Spleen (tissue), 7 donors: ENCODE data around the gene BHMT.

ENCODE experiments used
- POLR2A ChIP-seq, 3 donors: fragments of 450-650 bp; IDR thresholded peaks; one replicate each; pipeline ENCODE4 v1.5.1; 2017; ENCODE audit warnings: antibody characterized with exemption in 3 of 3, mild to moderate bottlenecking in 1 of 3
- TF ChIP-seq, protein P1 (sequence below), 11 experiments: fragments of 200-600 bp in 7 of 11; fragments of 450-650 bp in 4 of 11; sonication (generic) in 4 of 11; IDR thresholded peaks in 8 of 11; conservative IDR thresholded peaks in 3 of 11; 1 replicate in 7 of 11; 2 replicates in 4 of 11; pipeline versions ENCODE4 v1.4.0 to v1.8.0; 2016 to 2021; ENCODE audit warnings: antibody characterized with exemption in 11 of 11, inconsistent platforms in 4 of 11, mild to moderate bottlenecking in 1 of 11
- donor health status: DM: no; HTN: no; CAD: no; lungs with moderate emphysema.
- donor health status: DM: no; HTN: no; CAD: no.
- donor health status: DM: no; HTN: no; CAD: no.

DNA sequence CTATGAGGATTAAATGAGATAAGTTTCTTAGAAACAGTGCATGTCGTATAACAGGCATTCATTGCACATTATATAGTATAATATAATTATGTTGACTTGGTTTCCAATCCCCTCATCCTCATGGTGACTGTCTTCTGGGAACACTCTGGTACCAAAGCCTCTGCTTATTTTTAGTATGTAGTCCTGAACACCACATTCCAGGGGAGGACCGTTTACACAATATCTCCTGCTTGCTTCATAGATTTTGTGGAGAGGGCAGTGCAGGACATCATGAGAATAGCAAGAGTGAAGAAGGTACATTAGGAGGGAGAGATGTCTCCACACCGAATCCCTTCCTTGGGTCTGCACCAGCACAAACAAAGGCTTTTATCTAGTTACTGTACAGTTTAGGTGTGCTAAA, 20.5 kb upstream of the BHMT start:
- TF ChIP-seq, protein P1, sequence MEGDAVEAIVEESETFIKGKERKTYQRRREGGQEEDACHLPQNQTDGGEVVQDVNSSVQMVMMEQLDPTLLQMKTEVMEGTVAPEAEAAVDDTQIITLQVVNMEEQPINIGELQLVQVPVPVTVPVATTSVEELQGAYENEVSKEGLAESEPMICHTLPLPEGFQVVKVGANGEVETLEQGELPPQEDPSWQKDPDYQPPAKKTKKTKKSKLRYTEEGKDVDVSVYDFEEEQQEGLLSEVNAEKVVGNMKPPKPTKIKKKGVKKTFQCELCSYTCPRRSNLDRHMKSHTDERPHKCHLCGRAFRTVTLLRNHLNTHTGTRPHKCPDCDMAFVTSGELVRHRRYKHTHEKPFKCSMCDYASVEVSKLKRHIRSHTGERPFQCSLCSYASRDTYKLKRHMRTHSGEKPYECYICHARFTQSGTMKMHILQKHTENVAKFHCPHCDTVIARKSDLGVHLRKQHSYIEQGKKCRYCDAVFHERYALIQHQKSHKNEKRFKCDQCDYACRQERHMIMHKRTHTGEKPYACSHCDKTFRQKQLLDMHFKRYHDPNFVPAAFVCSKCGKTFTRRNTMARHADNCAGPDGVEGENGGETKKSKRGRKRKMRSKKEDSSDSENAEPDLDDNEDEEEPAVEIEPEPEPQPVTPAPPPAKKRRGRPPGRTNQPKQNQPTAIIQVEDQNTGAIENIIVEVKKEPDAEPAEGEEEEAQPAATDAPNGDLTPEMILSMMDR (IDR thresholded peaks at IDR 0.05 in 8 of 11, conservative IDR thresholded peaks at IDR 0.05 in 3 of 11): no peak
- TF ChIP-seq POLR2A (IDR thresholded peaks at IDR 0.05): no peak
